OCI-LY7 (cell line): ENCODE results near the gene TEN1. TPM values are rescaled to one million over a fixed set of nuclear protein-coding genes. Genes with fewer than 3 reads are reported as not detected.

Experiments
- BruUV-seq: library from RNA; stranded (reverse); fragments of 400-500 nt; replicated peaks from 2 replicates; lab custom pipeline; 2021; lab: Mats Ljungman, UMichigan
- CTCF ChIA-PET: fragments of 300-600 bp; sonication (Branson Sonifier 250); formaldehyde crosslinking; loops from one replicate; lab custom pipeline; 2022; ENCODE audit warnings: antibody characterized with exemption; ENCODE audit not compliant: unreplicated experiment; lab: Charles Lee
- POLR2A ChIA-PET: fragments of 300-600 bp; sonication (Branson Sonifier 250); formaldehyde crosslinking; loops from one replicate; lab custom pipeline; 2022; ENCODE audit warnings: antibody characterized with exemption; lab: Charles Lee
- DNase-seq: peaks from one replicate; pipeline ENCODE4 v3.0.0-alpha.2; 2015; ENCODE audit warnings: low spot score
- H2AFZ ChIP-seq: fragments of 200-600 bp; sonication (generic), shearing (Covaris generic); 2 replicates; pipeline ENCODE4 v1.6.1; 2014; ENCODE audit warnings: mild to moderate bottlenecking, antibody characterized with exemption, low read length, moderate library complexity
- H3K27ac ChIP-seq: fragments of 200-600 bp; sonication (generic); 2 replicates; pipeline ENCODE4 v1.5.1; 2014; ENCODE audit warnings: mixed run types, low read depth, mild to moderate bottlenecking, moderate library complexity, low read length, inconsistent platforms; ENCODE audit not compliant: poor library complexity, severe bottlenecking
- H3K36me3 ChIP-seq: fragments of 200-600 bp; sonication (generic); 2 replicates; pipeline ENCODE4 v1.6.1; 2014; ENCODE audit warnings: mild to moderate bottlenecking, antibody characterized with exemption, low read length, moderate library complexity, mixed read lengths; ENCODE audit not compliant: insufficient read depth
- H3K4me1 ChIP-seq: fragments of 200-600 bp; sonication (generic); 2 replicates; pipeline ENCODE4 v1.5.1; 2014; ENCODE audit warnings: mild to moderate bottlenecking, low read length; ENCODE audit not compliant: insufficient read depth, poor library complexity, severe bottlenecking
- H3K4me2 ChIP-seq: fragments of 200-600 bp; sonication (generic); 2 replicates; pipeline ENCODE4 v1.6.1; 2014; ENCODE audit warnings: mild to moderate bottlenecking, low read length
- H3K4me3 ChIP-seq: fragments of 200-600 bp; sonication (generic); 2 replicates; pipeline ENCODE4 v1.5.1; 2014; ENCODE audit warnings: mild to moderate bottlenecking, low read depth, low read length; ENCODE audit not compliant: poor library complexity, severe bottlenecking
- H3K79me2 ChIP-seq: fragments of 200-600 bp; sonication (generic); 2 replicates; pipeline ENCODE4 v1.6.1; 2016; ENCODE audit warnings: low read depth, mild to moderate bottlenecking, low read length, moderate library complexity, mixed read lengths; ENCODE audit not compliant: insufficient read depth
- H3K9me2 ChIP-seq: fragments of 200-600 bp; sonication (generic); 2 replicates; pipeline ENCODE4 v1.6.1; 2016; ENCODE audit warnings: mild to moderate bottlenecking, low read length, mixed read lengths; ENCODE audit not compliant: insufficient read depth
- H3K9me3 ChIP-seq: fragments of 200-600 bp; sonication (generic); 2 replicates; pipeline ENCODE4 v1.6.1; 2014; ENCODE audit warnings: mild to moderate bottlenecking, mixed run types, low read length, mixed read lengths
- H4K20me1 ChIP-seq: fragments of 200-600 bp; sonication (generic); 2 replicates; pipeline ENCODE4 v1.6.1; 2014; ENCODE audit warnings: mild to moderate bottlenecking, antibody characterized with exemption, low read length, moderate library complexity, mixed read lengths; ENCODE audit not compliant: insufficient read depth
- CTCF ChIP-seq: fragments of 200-600 bp; sonication (generic); conservative IDR thresholded peaks from 2 replicates; pipeline ENCODE4 v1.5.1; 2014; ENCODE audit warnings: mild to moderate bottlenecking, antibody characterized with exemption, low read length, moderate library complexity, mixed read lengths
- EZH2phosphoT487 ChIP-seq: fragments of 200-600 bp; sonication (generic); IDR thresholded peaks from 2 replicates; pipeline ENCODE4 v1.6.1; 2018; ENCODE audit warnings: low read depth, borderline replicate concordance, mild to moderate bottlenecking, mixed run types, antibody characterized with exemption, low read length, moderate library complexity, mixed read lengths
- intact Hi-C: fragments of 100-400 bp; cut with micrococcal nuclease; formaldehyde crosslinking; loops from one replicate; pipeline ENCODE4 v1.10.0; 2022; ENCODE audit not compliant: unreplicated experiment
- total RNA-seq, 2 experiments: library from RNA; depleted of rRNA in 1 of 2; stranded (reverse); fragments of >200 nt in 1 of 2; shearing (Covaris generic) in 1 of 2; gene quantifications; 2 replicates each; pipeline ENCODE4 v1.2.3, GENCODE V29; 2014 to 2022

Gene TEN1
- total RNA-seq, 2 experiments from 2014 or later: 17.6 to 18.2 TPM

- Histone ChIP-seq H2AFZ (no peak overlapping the region), H4K20me1 (no peaks in the 10 kb centered on the region), H3K4me3 (no peak overlapping the region), H3K79me2 (no peaks in the 10 kb centered on the region), H3K36me3 (no peaks in the 10 kb centered on the region), H3K9me2 (no peaks in the 10 kb centered on the region), H3K27ac (no peak overlapping the region), H3K4me2 (no peak overlapping the region), H3K9me3 (no peaks in the 10 kb centered on the region), H3K4me1 (peaks cover 19% of the 10 kb centered on the region)
- CTCF ChIA-PET: interaction anchor here (0.6 to 1.4 kb wide), 5 partner anchors 18 to 89 kb away, joined by 3 to 6 read pairs (median 4); partner anchors contain the start of gene EXOC7
- POLR2A ChIA-PET: interaction anchor here (0.7 to 1.5 kb wide), 3 partner anchors 32 to 89 kb away, joined by 3 to 5 read pairs (median 4); partner anchors contain the start of gene EXOC7
- BruUV-seq: no TSS peak
- no peak for DNase-seq
- TF ChIP-seq CTCF: no peak
- no peak for TF ChIP-seq EZH2phosphoT487
- intact Hi-C loops: loop anchor here (1.0 to 5.0 kb wide), 6 partner anchors 34 to 284 kb away; partner anchors contain the start of genes EXOC7 and SRP68
These were observed 35.9 kb downstream of the TEN1 start for GRCh38 chr17:76014925-76015261.

GRCh38 chr17:76017481-76018339 is 38.7 kb downstream of the TEN1 start:
- CTCF ChIA-PET: interaction anchor here (0.8 to 1.4 kb wide), 2 partner anchors 12 to 87 kb away, joined by 3 read pairs; no protein-coding TSS in a partner anchor
- BruUV-seq: no TSS peak
- Histone ChIP-seq H3K4me1 (peaks cover 40% of the 10 kb centered on the region), H3K9me3 (no peaks in the 10 kb centered on the region), H3K9me2 (no peaks in the 10 kb centered on the region), H4K20me1 (no peaks in the 10 kb centered on the region), H2AFZ (no peak overlapping the region), H3K79me2 (no peaks in the 10 kb centered on the region), H3K27ac (no peak overlapping the region), H3K4me2 (no peak overlapping the region), H3K4me3 (no peak overlapping the region), H3K36me3 (no peaks in the 10 kb centered on the region)
- TF ChIP-seq CTCF (no peak), EZH2phosphoT487 (no peak)
- POLR2A ChIA-PET: interaction anchor here (0.6 kb wide), 1 partner anchor 28 kb away, joined by 3 read pairs; no protein-coding TSS in a partner anchor
- intact Hi-C loops: no loop called here
- DNase-seq: no peak
